EL (cell line): Measurements from ENCODE around the gene ARHGAP27.

Source experiments
- DNase-seq: peaks from one replicate; pipeline ENCODE4 v3.0.0-alpha.2; 2016

The ARHGAP27 gene

DNA sequence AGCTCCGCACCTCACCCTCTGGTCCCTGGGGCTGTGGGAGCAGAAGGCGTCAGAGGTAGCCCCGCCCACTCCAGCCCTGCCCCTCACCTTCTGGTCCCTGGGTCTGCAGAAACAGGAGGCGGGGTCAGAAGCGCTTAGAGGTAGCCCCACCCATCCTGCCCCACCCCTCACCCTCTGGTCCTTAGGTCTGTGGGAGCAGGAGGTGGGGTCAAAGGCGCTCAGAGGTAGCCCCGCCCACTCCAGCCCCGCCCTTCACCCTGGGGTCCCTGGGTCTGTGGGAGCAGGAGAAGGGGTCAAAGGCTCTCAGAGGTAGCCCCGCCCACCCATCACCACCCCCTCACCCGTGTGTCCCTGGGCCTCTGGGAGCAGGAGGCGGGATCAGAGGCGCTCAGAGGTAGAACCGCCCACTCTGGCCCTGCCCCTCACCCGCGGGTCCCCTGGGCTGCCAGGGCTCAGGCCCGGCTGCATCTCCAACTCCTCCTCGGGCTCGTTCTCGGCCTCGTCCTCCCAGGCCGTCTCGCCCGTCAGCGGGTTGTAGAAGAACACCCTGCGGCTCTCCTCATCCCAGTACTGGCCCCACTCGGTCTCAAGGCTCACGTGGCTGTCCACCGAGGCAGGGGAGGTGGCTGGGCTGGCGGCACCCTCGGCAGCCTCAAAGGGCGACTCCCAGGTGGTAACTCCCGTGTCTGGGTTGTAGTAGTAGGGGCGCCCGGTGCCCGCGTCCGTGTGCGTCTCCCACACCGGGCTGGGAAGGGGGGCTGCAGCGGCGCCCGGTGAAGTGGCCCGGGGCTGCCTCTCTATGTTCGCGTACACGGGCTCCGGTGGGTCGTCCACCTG, 27.2 kb downstream of the ARHGAP27 start:
- DNase-seq = peak; percentile 45

DNA sequence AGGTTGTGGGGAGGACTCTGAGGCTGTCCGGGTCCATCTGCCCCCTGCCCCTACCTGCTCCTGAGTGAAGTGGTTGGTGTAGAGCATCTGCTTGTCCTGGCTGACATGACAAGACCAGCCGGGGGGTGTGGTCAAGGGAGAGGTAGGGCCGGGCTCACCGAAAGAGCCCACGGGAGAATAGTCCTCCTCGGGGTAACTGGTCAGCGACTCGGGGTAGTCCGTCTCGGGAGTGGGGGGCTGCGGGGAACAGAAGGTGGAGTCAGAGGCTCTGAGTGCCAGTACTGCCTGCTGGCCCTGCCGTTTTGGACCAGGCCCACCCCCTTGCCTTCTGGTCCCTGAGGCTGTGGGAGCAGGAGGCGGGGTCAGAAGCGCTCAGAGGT, 27.8 kb downstream of the ARHGAP27 start:
- DNase-seq = no peak

DNA sequence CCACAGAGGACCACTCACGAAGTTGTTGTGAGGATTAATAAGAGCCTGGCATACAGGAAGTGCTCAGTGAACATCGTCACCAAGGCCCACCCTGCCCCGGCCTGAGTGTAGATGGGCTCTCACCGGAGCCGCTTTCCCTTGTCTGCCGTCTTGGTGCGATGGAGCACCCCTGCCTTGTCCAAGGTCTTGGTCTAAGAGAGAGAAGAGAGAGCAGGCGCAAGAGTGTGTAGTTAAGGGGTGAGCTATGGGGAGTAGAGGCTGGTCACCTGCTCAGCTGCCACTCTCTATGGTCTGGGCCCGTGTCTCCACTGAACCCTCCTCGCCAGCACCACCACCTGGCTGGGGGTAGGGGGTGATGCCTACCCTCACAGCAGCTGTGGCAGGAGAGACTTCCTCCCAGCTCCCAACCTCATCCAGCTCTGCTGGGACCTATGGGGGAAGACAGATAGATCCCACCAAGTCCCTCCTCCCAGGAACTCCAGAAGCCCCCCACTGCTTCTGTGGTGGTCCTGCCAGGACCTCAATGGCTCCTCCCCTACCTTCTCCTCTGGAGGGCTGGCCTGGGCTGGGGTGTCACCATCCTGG, 28.7 kb downstream of the ARHGAP27 start:
- no peak for DNase-seq

DNA sequence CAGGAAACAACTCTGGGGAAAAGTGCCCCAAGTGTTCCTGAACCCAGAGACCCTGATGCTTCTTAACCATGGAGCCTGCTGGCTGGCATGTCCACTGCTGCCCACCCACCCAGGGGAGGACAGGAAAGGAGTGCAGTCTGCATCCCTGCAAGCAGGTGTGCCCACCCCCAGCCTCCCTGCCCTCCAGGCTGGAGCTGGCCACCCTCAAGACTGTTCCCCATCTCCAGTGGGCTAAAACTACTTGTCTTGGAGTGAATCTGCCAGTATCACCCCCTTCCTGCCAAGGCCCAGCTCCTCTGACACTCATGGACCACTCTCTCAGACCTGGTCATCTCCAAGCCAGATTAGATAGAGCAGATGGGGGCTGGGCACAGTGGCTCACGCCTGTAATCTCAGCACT, 29.8 kb downstream of the ARHGAP27 start:
- no peak for DNase-seq

DNA sequence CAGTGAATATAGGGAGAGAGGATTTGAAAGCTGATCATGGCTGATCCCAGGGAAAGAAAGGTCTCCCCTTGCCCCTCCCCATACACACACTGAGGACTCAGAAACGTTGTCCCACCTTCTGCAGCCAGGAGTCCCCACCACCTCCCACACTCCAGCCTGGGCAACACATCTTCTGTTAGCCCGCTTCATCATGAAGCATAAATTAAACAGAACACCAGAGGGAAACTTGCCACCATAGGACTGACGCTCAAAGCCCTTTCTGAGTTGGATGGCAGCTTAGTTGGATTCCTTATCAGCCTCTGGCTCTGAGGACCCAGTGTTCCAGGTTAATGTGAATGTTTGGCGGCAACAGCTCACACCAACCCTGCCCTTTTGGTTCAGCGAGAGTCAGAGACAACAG, 33.9 kb downstream of the ARHGAP27 start:
- no peak for DNase-seq

DNA sequence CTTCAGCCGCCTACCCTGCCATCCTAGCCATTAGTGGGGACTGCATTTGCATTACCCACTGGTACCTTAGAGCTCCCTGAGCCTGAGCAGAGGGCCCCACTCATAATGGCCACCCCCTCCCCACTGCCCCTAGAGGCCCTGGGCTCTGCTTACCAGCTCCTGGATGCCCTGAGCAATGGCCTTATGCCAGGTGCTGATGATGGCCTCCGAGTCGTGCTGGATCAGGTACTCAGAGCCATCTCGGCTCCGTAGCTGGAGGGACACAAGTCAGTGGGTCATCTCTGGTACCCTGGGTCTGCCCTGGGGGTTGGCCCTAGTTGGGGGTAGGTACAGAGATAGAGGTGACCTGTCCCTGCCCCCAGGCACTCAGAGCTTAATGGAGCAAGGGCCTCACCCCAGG, 34.9 kb downstream of the ARHGAP27 start:
- DNase-seq = no peak

DNA sequence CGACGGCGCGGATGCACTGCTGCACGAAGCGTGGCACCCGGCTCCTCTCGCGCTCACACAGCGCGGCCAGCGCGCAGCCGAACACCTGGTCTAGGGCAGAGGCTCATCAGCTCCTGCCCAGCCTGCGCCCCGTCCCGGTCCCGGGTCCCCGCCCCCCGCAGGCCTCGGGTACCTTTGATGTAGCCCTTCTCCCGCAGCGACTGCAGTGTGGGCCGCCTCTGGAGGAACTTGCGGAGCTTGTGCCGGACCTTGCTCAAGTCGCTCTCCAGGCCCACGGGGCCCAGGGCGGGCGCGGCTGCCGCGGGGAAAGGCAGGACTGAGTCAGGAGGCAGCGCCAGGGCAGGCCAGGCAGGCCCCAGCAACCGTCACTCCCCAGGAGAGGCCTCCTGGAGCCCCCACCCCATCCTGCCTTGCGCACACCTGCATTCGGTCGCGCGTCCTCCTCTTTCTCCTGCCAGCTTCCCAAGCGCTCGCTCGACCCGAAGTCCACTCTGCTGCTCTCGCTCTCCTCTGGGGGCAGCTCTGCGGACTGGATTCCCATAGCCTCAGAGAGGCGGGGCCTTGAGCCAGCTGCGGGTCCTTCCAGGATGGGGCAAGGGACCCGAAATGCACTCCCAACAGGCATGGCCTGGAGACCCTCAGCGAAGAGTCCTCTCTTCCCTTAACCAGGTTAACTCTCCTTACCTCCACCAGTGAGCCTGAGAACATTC, 36.0 kb downstream of the ARHGAP27 start:
- no peak for DNase-seq

DNA sequence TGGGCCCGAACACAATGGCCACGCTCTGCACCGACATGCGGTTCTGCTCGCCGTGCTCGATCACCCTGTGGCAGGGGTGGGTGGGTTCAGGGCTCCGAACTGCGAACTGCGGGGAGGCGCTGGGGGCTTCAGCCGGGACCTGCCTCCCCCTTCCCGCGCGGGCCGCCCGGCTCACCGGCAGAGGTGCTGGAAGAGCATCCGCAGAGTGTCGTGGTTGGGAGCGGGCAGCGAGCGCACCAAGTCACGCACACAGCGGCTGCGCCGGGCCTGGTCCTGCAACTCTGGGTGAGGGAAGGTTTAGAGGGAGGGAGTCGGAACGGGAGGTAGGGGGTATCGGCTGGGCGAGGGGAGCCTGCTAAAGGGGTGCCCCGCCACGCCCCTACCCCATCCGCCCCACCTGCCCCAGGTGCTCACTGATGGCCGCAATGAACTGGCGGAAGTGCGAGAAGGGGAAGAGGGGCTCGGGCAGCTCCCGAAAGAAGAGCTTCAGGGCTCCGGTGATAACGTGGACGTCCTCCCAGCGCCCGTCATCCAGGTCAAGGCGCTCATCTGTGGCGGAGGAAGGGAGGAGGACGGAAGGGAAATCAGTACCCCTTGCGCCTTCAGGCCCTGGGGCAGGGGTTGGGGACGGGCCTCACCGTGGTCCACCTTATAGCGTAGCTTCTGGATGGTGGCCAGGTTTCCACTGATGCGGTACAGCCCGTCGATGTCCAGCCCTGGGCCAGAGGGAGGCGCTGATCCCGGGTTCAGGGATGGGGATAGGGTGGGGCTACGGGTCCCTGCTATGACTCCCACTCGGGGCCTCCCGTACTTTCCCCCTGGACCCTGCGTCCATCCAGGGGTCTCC, 36.9 kb downstream of the ARHGAP27 start:
- DNase-seq = no peak

DNA sequence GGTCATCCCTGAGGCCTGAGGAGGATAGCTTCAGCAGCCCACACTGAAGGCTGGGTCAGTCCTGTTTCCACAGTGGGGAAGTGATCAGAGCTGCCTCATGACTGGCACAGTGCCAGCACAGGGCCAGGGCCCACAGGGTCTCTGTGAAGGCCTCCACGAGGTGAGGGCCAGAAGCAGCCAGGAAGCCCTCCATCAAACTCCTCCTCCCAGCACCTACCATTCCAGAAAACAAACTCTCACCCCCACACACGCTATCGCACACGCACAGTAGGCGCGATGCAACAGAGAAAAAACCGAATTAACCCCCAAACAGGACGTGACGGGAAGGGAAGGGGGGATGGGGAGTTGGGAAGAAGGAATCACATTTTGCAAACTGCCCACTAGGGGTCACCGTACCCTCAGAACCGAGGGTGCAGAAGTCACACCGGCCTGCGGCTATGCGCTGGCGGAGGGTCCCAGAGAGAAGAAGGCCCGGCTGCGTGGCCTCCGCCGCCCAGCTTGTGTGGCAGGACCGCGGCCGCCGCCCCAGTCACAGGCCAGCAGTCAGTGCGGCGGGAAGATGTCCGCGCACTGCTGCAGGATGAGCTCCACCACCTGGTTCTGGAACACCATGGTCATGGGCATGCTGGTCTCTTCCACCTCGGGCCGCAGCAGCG, 37.6 kb downstream of the ARHGAP27 start:
- DNase-seq = peak; percentile 86

DNA sequence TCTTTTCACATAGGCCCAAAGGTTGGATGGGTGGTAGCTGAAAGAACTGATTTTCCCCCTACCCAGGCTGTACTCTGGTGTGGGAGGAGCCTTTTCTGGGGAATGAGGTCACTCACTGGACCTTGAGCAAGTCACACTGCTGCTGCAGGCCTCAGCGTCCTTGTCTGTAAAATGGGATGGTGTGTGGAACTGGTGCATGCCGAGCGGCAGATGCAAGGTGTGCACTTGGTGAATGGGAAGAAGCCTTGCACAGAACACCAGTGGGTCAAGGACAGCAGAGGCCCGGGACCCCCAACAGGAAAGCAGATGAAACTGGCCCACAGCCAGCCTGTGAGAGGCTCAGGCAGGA, 38.1 kb downstream of the ARHGAP27 start:
- DNase-seq = no peak

DNA sequence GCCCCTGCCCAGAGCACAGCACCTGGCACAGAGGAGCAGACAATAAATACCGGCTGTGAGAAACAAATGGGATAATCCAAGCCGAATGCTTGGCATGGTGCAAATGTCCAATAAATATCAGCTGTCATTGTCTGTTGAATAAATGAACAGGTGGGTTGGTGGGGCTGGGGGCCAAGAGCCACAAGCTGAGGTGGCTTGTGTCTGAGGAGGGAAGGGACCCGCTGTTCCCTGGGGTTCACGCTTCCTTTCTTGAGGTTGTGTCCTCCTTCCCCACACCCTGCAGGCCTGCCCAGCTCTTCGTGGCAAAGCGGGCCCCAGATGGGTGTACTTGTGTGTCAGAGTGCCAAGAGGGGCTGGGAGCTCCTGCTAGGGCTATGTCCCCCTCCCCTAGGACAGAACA, 38.6 kb downstream of the ARHGAP27 start:
- DNase-seq = no peak

DNA sequence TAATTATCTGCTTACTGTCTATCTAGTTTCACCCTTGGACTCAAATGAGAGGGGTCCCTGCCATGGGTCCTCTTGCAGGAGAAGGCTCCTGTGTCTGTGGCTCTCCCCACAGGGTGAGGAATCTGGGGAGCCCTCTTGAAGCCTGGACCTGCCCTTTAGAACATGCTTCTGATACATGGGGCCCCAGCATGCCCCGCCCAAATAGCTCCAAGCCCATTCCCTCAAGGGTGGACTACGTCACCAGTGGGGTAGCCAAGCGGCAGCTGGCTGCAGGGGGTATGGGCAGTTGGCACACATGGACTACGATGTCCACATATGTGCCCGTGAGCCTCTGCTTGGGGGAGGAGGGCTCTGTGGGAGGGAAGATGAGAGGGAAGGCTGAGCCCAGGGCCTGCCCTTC, 39.3 kb downstream of the ARHGAP27 start:
- DNase-seq = no peak

DNA sequence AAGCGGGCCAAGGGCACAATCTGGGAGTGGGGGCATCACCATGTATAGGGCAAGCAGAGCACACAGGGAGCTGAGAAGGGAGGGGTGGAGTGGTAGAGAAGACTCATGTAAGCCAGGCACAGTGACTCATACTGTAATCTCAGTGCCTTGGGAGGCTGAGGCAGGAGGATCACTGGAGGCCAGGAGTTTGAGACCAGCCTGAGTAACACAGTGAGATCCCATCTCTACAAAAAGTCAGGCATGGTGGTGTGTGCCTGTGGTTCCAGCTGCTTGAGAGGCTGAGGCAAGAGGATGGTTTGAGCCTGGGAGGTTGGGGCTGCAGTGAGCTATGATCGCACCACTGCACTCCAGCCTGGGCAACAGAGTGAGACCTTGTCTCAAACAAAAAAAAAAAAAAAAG, 40.8 kb downstream of the ARHGAP27 start:
- no peak for DNase-seq

DNA sequence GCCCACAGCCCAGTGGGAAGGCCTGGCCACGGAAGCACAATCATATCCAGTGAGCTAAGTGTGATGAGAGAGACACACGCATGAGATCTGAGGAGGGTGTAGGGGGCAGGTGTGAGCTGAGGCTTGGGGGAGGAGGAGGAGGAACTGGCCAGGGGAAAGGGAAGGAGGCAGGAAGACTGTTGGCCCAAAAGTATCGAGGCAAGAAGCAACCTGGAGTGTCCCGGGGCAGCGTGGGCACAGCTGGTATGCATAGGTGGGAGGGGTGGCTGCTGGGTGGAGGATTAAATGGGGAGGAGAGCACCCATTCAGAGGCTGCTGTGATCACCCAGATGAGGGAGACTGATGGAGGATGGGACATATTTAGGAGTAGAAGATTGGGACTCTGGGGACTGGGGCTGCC, 41.4 kb downstream of the ARHGAP27 start:
- no peak for DNase-seq

DNA sequence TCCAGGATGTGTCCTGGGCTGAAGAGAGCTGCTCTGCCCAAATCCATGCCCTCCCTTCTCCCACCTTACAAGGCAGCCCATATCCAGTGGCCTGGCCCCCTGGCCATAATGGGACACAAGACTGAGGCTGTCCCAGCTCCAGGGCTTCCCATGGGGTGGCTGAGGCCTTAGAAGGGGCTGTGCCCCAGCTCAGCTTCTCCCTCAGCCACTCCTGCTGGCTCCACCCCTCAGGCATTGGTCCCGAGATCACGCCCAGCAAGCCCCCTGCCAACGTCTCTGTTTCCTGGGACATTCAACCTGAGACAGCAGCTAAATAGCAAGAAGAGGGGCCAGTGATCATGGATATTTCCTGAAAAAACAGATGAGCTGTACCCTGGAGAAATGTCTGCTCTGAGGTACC, 43.3 kb downstream of the ARHGAP27 start:
- no peak for DNase-seq

DNA sequence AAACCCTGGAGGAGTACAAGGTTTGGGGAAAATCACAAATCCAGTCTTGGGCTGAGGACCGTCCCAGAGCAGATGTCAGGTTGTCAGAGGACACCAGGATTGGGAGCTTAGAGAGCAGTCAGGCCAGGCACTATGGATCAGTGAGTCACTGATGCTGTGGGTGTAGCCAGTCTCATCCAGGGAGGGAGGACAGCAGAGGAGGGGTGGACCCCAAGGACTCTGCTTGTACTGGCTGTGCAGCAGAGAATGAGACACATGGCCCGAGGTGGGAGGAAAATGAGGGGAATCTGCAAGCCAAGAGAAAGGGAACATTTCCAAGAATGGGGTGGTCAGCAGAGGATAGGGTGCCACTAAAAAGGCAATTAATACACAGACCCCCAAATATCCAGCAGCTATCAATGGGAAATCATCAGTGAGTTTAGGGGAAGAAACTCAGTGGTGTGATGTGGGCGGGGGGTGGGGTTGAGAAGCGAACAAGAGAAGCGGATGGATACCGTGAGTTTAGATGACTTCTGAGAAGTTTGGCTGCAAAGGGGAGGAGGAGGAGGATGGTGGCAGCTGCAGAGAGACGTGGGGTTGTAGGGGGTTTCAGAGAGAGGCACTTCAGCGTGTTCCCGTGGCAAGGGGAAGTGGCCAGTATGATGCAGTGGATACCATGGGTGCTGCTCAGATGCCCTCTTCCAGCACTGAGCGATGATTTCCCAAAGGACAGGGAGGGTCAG, 43.9 kb downstream of the ARHGAP27 start:
- DNase-seq = peak; percentile 68

DNA sequence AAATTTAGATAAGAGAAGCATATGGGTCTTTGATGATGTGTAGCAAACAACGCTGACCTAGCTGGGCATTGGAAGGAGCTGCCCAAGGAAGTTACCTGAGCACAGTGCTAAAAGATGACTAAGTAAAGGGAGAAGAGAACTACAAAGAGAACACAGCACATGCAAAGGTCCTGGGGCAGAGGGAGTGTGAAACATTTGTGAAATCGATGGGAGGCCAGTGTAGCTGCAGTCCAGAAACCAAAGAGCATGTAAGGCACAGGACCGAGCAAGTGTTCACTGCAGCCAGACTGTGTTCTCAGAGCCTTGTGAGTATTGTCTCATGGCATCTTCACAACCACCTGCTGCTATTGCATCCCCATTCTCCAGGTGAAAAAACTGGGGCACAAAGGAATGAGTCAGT, 44.9 kb downstream of the ARHGAP27 start:
- no peak for DNase-seq

DNA sequence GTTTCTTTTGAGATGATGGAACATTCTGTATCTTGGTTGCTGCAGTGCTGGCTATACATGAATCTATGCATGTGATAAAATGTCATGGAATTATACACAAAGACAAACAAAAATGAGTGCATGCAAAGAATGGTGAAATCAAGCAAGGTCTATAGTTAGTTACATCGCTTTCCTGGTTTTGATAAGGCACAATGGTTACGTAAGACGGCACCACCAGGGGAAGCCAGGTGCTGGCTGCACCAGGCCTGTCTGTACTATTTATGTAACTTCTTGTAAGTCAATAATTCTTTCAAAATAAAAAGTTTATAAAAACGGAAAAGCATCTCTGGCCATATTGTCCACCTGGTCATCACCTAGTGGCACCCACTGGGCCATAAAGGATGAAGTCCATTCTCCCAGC, 46.5 kb downstream of the ARHGAP27 start:
- no peak for DNase-seq

DNA sequence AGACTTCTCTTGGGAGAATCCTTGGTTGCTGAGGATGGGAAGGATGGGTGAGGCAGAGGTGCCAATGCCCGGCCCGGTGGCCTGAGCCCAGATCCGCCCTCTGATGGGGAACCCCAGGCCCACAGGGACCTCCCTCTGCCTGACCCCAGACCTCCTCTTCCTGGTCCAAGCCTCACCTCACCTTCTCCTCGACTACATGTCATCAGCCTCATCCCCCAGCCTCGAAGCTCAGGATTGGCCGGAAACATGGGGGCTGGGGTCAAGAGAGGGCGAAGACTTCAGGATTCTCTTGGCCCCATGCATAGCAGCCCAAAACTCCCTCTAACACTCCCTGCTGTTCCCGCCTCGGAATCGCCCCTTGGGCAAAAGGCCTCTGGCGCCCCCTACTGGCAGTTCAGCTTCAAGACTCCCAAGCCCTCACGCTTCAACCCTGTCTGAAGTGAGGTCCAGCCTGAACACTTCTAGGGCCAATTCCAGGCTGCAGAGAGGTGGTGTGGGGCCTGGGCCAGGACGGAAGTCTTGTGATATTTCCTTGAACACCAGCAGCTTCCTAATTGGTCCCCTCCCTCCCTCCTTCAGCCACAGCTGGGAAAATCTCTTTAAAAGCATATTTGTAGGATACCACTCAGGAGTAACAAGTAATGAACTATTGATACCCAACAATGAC, 47.2 kb downstream of the ARHGAP27 start:
- peak; percentile 83 for DNase-seq

DNA sequence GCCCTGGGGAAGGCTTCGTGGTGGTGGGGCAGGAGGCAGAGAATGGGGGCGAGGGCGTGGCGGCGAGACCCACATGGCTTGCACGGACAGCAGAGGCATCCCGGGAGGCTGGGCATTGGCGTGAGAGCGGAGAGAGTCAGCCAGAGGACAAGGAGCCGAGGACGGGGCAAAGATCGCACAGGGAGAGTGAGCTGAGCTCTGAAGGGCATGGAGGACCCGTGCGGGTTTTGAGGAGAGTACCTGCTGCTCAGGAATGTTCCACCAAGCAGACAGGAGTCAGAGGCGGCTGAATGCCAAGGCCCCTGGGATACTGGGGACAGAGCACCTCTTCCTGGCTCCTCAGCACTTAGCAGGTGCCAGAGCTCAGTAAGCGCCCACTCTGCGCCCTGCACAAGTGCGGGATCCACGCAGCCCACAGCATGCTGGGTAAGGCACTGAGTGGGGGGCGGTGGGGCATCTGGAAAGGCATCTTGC, 47.8 kb downstream of the ARHGAP27 start:
- no peak for DNase-seq

DNA sequence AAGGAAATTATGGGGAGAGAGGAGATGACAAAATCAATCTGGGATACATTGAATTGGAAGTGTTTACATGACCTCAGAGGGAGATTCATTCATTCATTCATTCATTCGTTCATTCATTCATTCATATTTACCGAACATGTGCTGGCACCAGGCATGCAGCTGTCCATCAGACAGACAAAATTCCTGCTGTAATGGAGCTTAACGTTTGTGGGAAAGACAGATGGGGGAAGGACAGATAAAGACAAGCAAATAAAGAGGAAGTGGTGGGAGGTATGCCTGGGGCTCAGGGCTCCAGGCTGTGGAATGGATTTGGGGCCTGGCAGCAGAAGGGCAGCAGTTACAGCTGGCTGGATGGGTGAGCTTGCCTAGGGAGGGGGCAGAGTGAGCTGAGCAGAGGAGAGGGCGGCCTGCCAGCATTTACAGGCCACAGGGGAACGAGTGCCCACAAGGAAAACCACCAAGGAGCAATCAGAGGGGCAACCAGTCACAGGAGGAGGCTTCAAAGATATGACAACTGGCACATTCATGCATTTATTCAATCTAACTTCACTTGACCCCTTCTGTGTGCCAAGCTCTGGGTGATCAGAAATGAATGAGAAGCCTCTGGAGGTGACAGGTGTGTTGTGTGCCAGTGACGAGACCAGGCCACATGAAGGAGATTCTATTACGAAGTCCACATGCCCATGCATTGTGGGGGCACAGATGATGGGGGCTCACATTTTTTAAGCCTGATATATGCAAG, 48.5 kb downstream of the ARHGAP27 start:
- DNase-seq = peak; percentile 39
